GM19238 (cell line): ENCODE measurements around the gene TUBA4B.
"Not testable (repeated sequence)": the region's sequence is repeated elsewhere in the genome, so short reads cannot be mapped to it uniquely, and the experiment has no call there.

Experiments
- DNase-seq: peaks from one replicate; pipeline ENCODE4 v3.0.0; 2011; ENCODE audit warnings: low spot score; ENCODE audit not compliant: insufficient read length

TUBA4B gene

GRCh38 chr2:219290381-219291171 is 37.5 kb downstream of the TUBA4B start:
- DNase-seq, result no peak

DNA sequence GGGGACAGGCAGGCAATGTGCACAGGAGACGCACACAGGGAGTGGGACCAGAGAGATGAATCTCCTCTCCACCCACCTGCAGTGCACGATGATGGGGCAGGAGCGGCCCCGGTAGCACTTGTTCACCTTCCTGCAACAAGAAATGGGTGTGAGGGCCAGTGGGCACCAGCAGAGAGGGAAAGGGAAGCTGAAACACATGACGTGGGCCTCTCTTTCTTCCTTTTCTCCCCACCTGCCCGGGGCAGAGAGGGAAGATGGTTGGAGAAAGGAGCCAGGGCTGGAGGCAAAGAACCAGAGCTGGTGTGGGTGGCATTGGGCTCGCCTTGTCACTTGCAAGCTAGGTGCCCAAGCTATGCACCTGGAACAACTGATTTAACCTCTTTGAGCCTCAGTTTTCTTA is 38.4 kb downstream of the TUBA4B start:
- DNase-seq, result no peak

DNA sequence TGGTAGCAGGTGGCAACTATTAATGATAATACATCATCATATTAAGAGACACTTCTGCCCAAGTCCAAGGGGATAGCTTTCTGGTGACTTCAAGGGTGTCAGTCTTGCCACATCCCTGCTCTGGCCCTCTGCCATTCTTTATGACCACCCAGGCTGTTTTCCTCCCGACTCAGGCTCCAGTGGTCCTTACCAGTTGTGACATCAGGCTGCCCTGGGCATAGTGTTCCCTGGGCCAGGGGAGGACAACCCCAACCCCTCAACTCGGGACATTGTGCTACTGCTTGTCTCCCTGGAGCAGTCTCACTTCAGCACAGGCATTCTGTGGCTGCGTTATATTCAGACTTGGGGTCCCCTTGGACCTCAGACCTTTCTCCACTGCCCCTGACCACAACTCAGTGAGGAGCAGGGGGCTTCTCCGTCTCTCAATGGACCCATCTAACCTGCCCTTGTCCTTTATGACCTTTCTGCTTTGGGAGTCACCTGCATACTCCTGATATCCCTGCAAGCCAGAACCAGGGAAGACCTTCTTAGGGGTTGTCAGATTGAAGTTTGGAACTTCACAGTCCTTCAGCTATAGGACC is 39.0 kb downstream of the TUBA4B start:
- no peak for DNase-seq

GRCh38 chr2:219292616-219293015 is 39.6 kb downstream of the TUBA4B start:
- DNase-seq, result no peak

- no peak for DNase-seq
These were observed 40.7 kb downstream of the TUBA4B start for GRCh38 chr2:219293736-219294231.

DNA sequence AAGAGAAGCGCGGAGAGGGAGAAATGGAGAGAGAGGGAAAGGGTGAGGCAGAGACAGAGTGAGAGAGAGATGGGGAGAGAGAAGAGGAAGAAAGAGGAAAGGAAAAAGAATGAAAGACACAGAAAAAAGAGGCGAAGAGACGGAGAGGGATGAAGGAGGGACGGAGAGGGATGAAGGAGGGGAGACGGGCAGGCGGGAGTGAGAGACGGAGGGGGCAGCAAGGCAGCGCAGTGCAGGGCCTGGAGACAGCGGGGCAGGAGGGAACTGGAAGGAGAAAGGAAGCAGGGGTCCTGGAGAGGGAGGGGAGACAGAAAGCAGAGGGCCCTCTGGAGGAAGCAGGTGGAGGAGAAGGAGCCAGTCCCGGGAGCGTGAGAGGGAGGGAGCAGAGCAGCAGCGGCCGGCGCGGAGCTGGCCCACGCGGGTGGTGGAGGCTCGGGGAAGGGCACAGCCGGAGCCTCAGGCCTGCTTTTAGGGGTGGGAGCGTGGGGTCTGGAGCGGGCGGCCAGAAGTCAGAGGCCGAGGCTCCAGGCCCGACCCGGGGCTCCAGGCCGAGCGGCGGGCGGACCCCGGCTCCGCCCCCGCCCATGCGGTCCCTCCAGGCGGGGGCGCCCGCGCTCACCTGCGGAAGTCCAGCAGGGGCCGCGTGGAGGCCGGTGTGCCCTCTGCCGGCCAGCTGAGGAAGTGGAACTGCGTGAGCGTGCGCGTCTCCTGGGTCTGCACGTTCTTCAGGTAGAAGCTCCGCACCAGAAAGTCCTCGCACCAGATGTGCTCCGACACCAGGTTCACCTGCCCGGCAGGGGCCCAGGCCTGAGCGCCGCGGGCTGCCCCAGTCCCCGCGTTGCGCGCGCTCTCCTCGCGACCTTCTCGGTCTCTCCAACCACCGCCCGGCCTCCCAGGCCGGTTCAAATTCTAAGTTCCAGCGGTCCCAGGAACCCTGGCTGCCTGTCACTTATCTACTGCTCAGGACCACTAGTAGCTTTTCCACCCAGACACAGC is 41.6 kb downstream of the TUBA4B start:
- DNase-seq, result peak; percentile 98

GRCh38 chr2:219296142-219296541 is 43.1 kb downstream of the TUBA4B start:
- no peak for DNase-seq

DNA sequence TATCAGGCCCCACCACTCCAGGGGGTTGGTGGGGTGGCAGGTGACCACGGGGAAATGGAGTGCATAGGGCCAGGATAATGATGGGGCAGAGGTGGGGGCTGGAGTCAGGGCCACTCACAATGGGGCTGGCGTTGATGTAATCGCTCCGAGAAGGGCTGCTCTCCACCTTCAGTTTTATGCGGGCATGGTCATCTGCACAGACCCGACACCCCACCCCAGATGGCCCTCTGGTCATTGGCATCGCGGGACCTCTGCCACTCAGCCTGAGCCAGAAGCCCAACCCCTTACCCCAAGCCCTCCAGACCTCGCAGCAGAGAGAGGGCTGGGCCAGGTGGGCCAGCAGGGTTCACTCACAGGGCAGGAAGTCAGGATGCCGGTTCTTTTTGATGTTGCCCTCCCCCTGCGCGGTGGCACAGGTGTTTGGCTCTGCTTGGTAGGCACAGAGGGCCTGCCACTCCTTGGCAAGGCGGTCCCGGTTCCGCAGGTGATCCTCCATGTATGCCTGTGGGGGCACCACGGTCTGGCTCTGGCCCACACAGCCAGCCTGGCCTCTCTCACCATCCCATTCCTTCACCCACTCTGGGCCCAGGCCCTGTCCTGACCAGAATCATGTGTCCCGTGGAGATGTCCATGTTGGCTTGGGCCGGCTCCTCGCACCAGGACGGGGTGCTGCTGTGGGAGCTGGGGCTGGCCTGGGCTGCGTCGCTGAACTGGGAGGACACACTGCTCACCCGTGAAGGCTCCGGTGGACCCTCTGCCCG is 43.8 kb downstream of the TUBA4B start:
- no peak for DNase-seq

- no peak for DNase-seq
These were observed 44.9 kb downstream of the TUBA4B start for GRCh38 chr2:219297766-219298456.

GRCh38 chr2:219298759-219299371 is 45.8 kb downstream of the TUBA4B start:
- DNase-seq, result peak; percentile 93

- no peak for DNase-seq
These were observed 46.3 kb downstream of the TUBA4B start for GRCh38 chr2:219299372-219299760.

GRCh38 chr2:219300022-219300421 is 47.0 kb downstream of the TUBA4B start:
- no peak for DNase-seq

- DNase-seq, result no peak
These were observed 49.4 kb downstream of the TUBA4B start for GRCh38 chr2:219302412-219302968.

GRCh38 chr2:219304223-219304622 is 51.2 kb downstream of the TUBA4B start:
- DNase-seq, result no peak

DNA sequence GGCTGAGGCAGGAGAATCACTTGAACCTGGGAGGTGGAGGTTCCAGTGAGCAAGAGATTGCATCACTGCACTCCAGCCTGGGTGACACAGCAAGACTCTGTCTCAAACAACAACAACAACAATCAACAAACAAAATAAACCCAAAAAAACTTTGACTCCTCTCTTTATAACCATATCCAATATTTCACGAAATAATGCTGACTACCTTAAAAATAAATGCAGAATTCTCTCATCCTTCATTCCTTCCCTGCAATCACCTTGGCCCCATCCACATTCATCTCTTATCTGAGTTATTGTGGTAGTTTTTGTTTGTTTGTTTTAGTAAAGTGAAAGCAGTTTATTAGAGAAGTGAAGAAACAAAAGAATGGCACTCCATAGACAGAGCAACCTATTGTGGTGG is 53.0 kb downstream of the TUBA4B start:
- no peak for DNase-seq

GRCh38 chr2:219308142-219309101 is 55.4 kb downstream of the TUBA4B start:
- peak; percentile 69 for DNase-seq

GRCh38 chr2:219309278-219309677 is 56.2 kb downstream of the TUBA4B start, which contains the start of gene PTPRN:
Gene PTPRN, minus strand, starts transcription at chr2:219309401. Its CDS starts 69 bp downstream, at chr2:219309332.
- no peak for DNase-seq

DNA sequence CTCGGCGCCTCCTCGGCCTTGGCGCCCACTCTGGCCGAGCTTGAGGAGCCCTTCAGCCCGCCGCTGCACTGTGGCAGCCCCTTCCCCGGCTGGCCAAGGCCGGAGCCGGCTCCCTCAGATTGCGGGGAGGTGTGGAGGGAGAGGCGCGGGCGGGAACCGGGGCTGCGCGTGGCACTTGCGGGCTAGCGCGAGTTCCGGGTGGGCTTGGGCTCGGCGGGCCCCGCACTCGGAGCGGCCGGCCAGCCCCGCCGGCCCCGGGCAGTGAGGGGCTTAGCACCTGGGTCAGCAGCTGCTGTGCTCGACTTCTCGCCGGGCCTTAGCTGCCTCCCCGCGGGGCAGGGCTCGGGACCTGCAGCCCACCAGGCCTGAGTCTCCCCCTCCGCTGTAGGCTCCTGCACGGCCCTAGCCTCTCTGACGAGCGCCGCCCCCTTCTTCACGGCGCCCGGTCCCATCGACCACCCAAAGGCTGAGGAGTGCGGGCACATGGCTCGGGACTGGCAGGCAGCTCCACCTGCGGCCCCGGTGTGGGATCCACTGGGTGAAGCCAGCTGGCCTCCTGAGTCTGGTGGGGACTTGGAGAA is 59.7 kb downstream of the TUBA4B start:
- DNase-seq, result not testable (repeated sequence)
